H1 (cell line): ENCODE results near the gene RNASE9. TPM values are rescaled to one million over a fixed set of nuclear protein-coding genes. Genes with fewer than 3 reads are reported as not detected.

Experiments used
- CTCF ChIA-PET: fragments of 300-600 bp; sonication (Branson Sonifier 250); formaldehyde crosslinking; loops from one replicate; lab custom pipeline; 2021; ENCODE audit not compliant: partially characterized antibody; lab: Charles Lee
- POLR2A ChIA-PET: fragments of 300-600 bp; sonication (Branson Sonifier 250); formaldehyde crosslinking; loops from one replicate; lab custom pipeline; 2021; ENCODE audit warnings: inconsistent platforms; ENCODE audit not compliant: partially characterized antibody; lab: Charles Lee
- DNase-seq, 2 experiments: peaks; one replicate each; pipeline versions ENCODE4 v3.0.0 to v3.0.0-alpha.2; 2010 to 2022; ENCODE audit warnings: low spot score in 2 of 2, low read depth in 1 of 2, mixed read lengths in 1 of 2
- FAIRE-seq: peaks from 2 replicates; lab custom pipeline; 2011; peaks lifted over from hg19 to GRCh38; lab: Jason Lieb, UNC
- H2AFZ ChIP-seq: 2 replicates; pipeline ENCODE4 v1.8.1; 2012; ENCODE audit warnings: low read length, inconsistent platforms
- H2AK5ac ChIP-seq: 2 replicates; pipeline ENCODE4 v1.6.1; 2013; ENCODE audit warnings: low read depth, low read length
- H2BK120ac ChIP-seq: replicated peaks from 2 replicates; pipeline ENCODE3; 2013; ENCODE audit warnings: low read depth, low read length, inconsistent platforms
- H2BK12ac ChIP-seq: 2 replicates; pipeline ENCODE4 v1.6.1; 2013; ENCODE audit warnings: low read depth, low read length
- H2BK15ac ChIP-seq: 2 replicates; pipeline ENCODE4 v1.6.1; 2013; ENCODE audit warnings: low read length
- H2BK20ac ChIP-seq: 2 replicates; pipeline ENCODE4 v1.6.1; 2013; ENCODE audit warnings: low read length
- H2BK5ac ChIP-seq: 2 replicates; pipeline ENCODE4 v1.6.1; 2013; ENCODE audit warnings: low read depth, low read length
- H3K14ac ChIP-seq: 2 replicates; pipeline ENCODE4 v1.6.1; 2013; ENCODE audit warnings: inconsistent platforms; ENCODE audit not compliant: insufficient read length
- H3K18ac ChIP-seq: 2 replicates; pipeline ENCODE4 v1.6.1; 2013; ENCODE audit warnings: low read length; ENCODE audit errors: extremely low read depth
- H3K23ac ChIP-seq: 2 replicates; pipeline ENCODE4 v1.6.1; 2013; ENCODE audit warnings: inconsistent platforms; ENCODE audit not compliant: insufficient read length
- H3K23me2 ChIP-seq: 2 replicates; pipeline ENCODE4 v1.6.1; 2013; ENCODE audit warnings: low read depth, low read length
- H3K27ac ChIP-seq: 2 replicates; pipeline ENCODE4 v1.6.1; 2011; ENCODE audit warnings: low read depth, low read length, inconsistent platforms
- H3K27me3 ChIP-seq, 4 experiments: replicated peaks in 1 of 4; 1 replicate in 1 of 4; 2 replicates in 3 of 4; pipeline versions ENCODE4 v1.6.1 to v1.8.1; 2011 to 2013; ENCODE audit warnings: low read length in 3 of 4, mild to moderate bottlenecking in 3 of 4, inconsistent platforms in 2 of 4, mixed read lengths in 2 of 4, moderate library complexity in 1 of 4; ENCODE audit not compliant: control insufficient read depth in 3 of 4, insufficient read depth in 3 of 4; ENCODE audit errors: extremely low read depth in 1 of 4
- H3K36me3 ChIP-seq, 4 experiments: 2 replicates each; pipeline versions ENCODE4 v1.6.1 to v1.8.1; 2011 to 2013; ENCODE audit warnings: mild to moderate bottlenecking in 4 of 4, low read length in 3 of 4, moderate library complexity in 2 of 4, control low read depth in 1 of 4, inconsistent platforms in 1 of 4; ENCODE audit not compliant: insufficient read depth in 4 of 4, control insufficient read depth in 2 of 4
- H3K4ac ChIP-seq: replicated peaks from 2 replicates; pipeline ENCODE3; 2013; ENCODE audit warnings: low read length, low read depth, mixed read lengths, inconsistent platforms; ENCODE audit not compliant: insufficient read length
- H3K4me1 ChIP-seq, 4 experiments: replicated peaks in 1 of 4; 1 replicate in 1 of 4; 2 replicates in 3 of 4; pipeline versions ENCODE4 v1.6.1 to v1.8.1; 2011 to 2013; ENCODE audit warnings: low read length in 3 of 4, inconsistent platforms in 2 of 4, mixed read lengths in 1 of 4; ENCODE audit not compliant: insufficient read depth in 4 of 4, control insufficient read depth in 3 of 4
- H3K4me2 ChIP-seq, 2 experiments: 2 replicates each; pipeline versions ENCODE4 v1.6.1 to v1.8.1; 2011 to 2013; ENCODE audit warnings: low read depth in 2 of 2, low read length in 2 of 2, control low read depth in 1 of 2, inconsistent platforms in 1 of 2, mild to moderate bottlenecking in 1 of 2; ENCODE audit not compliant: insufficient read depth in 1 of 2
- H3K4me3 ChIP-seq, 4 experiments: fragments of 200-600, 300-600 bp in 1 of 4; sonication (generic), shearing (Covaris generic), sonication (Bioruptor Twin) in 1 of 4; 2 replicates each; pipeline versions ENCODE4 v1.5.1 to v1.8.1; 2011 to 2016; ENCODE audit warnings: low read length in 4 of 4, low read depth in 3 of 4, control low read depth in 2 of 4, inconsistent platforms in 2 of 4, mild to moderate bottlenecking in 2 of 4, mixed read lengths in 1 of 4, moderate library complexity in 1 of 4; ENCODE audit not compliant: insufficient read depth in 2 of 4; ENCODE audit errors: extremely low read depth in 1 of 4
- H3K56ac ChIP-seq: replicated peaks from 2 replicates; pipeline ENCODE3; 2013; ENCODE audit warnings: low read depth, mild to moderate bottlenecking, mixed read lengths, low read length, inconsistent platforms; ENCODE audit not compliant: insufficient read length
- H3K79me1 ChIP-seq: 2 replicates; pipeline ENCODE4 v1.6.1; 2013; ENCODE audit warnings: low read depth, low read length, control low read depth
- H3K79me2 ChIP-seq, 2 experiments: 2 replicates each; pipeline versions ENCODE4 v1.6.1 to v1.8.1; 2012 to 2013; ENCODE audit warnings: low read length in 2 of 2, mild to moderate bottlenecking in 2 of 2, inconsistent platforms in 1 of 2; ENCODE audit not compliant: insufficient read depth in 2 of 2, control insufficient read depth in 1 of 2
- H3K9ac ChIP-seq, 4 experiments: replicated peaks in 1 of 4; 1 replicate in 1 of 4; 2 replicates in 3 of 4; pipeline versions ENCODE4 v1.6.1 to v1.8.1; 2011 to 2013; ENCODE audit warnings: low read depth in 3 of 4, low read length in 3 of 4, control low read depth in 2 of 4, mild to moderate bottlenecking in 2 of 4, moderate library complexity in 2 of 4, inconsistent platforms in 1 of 4; ENCODE audit errors: extremely low read depth in 1 of 4
- H3K9me3 ChIP-seq, 2 experiments: 2 replicates each; pipeline versions ENCODE4 v1.6.1 to v1.8.1; 2012 to 2013; ENCODE audit warnings: mild to moderate bottlenecking in 2 of 2, moderate library complexity in 2 of 2, control low read depth in 1 of 2, inconsistent platforms in 1 of 2, low read depth in 1 of 2, low read length in 1 of 2, mixed read lengths in 1 of 2; ENCODE audit not compliant: insufficient read depth in 2 of 2
- H4K20me1 ChIP-seq, 2 experiments: replicated peaks in 1 of 2; 2 replicates each; pipeline versions ENCODE3 to v1.8.1; 2011 to 2013; ENCODE audit warnings: inconsistent platforms in 2 of 2, low read length in 2 of 2, mild to moderate bottlenecking in 1 of 2; ENCODE audit not compliant: insufficient read depth in 2 of 2, control insufficient read depth in 1 of 2
- H4K5ac ChIP-seq: 2 replicates; pipeline ENCODE4 v1.6.1; 2013; ENCODE audit warnings: low read length, low read depth, mixed read lengths, inconsistent platforms; ENCODE audit not compliant: insufficient read length
- H4K8ac ChIP-seq: 2 replicates; pipeline ENCODE4 v1.8.0; 2013; ENCODE audit warnings: mild to moderate bottlenecking, moderate library complexity, low read length, inconsistent platforms; ENCODE audit not compliant: insufficient read depth; ENCODE audit errors: extremely low read depth
- H4K91ac ChIP-seq: replicated peaks from 2 replicates; pipeline ENCODE3; 2013; ENCODE audit warnings: low read length, mixed read lengths, inconsistent platforms; ENCODE audit not compliant: insufficient read length
- CTCF ChIP-seq, 3 experiments: IDR thresholded peaks; 1 replicate in 2 of 3; 2 replicates in 1 of 3; pipeline versions ENCODE4 v1.5.1 to v1.6.1; 2011; ENCODE audit warnings: low read length in 3 of 3, mild to moderate bottlenecking in 3 of 3, inconsistent platforms in 2 of 3, low read depth in 1 of 3, moderate library complexity in 1 of 3; ENCODE audit not compliant: insufficient read depth in 1 of 3; ENCODE audit errors: control extremely low read depth in 1 of 3
- EZH2 ChIP-seq: fragments of 200-600 bp; sonication (generic); IDR thresholded peaks from 2 replicates; pipeline ENCODE4 v1.7.1; 2012; ENCODE audit warnings: low read depth, mild to moderate bottlenecking, moderate library complexity, low read length, inconsistent platforms; ENCODE audit not compliant: severe bottlenecking
- GABPA ChIP-seq: IDR thresholded peaks from 2 replicates; pipeline ENCODE4 v1.6.1; 2011; ENCODE audit warnings: mild to moderate bottlenecking, low read length, moderate library complexity, borderline replicate concordance; ENCODE audit not compliant: insufficient read depth
- JUN ChIP-seq: IDR thresholded peaks from 2 replicates; pipeline ENCODE4 v1.6.1; 2011; ENCODE audit warnings: low read depth, mild to moderate bottlenecking, improper control_type of control experiment, low read length
- NANOG ChIP-seq: IDR thresholded peaks from 2 replicates; pipeline ENCODE4 v1.6.1; 2011; ENCODE audit warnings: low read length, low read depth, mild to moderate bottlenecking, inconsistent platforms; ENCODE audit not compliant: insufficient read depth, poor library complexity, severe bottlenecking
- RBBP5 ChIP-seq: IDR thresholded peaks from 2 replicates; pipeline ENCODE4 v1.7.1; 2012; ENCODE audit warnings: low read depth, mild to moderate bottlenecking, inconsistent platforms, low read length, moderate library complexity, borderline replicate concordance
- RNF2 ChIP-seq: fragments of 200-900, 300-1000 bp; sonication (generic); IDR thresholded peaks from 2 replicates; pipeline ENCODE4 v1.7.1; 2016; ENCODE audit warnings: borderline replicate concordance, low read depth, mild to moderate bottlenecking, antibody characterized with exemption, low read length; ENCODE audit not compliant: poor library complexity, severe bottlenecking; ENCODE audit errors: missing control alignments
- TCF12 ChIP-seq: IDR thresholded peaks from 2 replicates; pipeline ENCODE4 v1.6.1; 2011; ENCODE audit warnings: low read depth, mild to moderate bottlenecking, low read length
- WGBS, 2 experiments: shearing (Covaris generic) in 1 of 2; methylation state at CpG; one replicate each; pipeline versions ENCODE4 v1.1.6 to v1.1.7; 2013 to 2015; ENCODE audit warnings: low lambda C conversion rate in 2 of 2, mixed read lengths in 2 of 2, inconsistent platforms in 1 of 2, low coverage in 1 of 2, missing lambda C conversion rate in 1 of 2; ENCODE audit not compliant: insufficient replicate concordance in 2 of 2, insufficient coverage in 1 of 2, insufficient read length in 1 of 2; ENCODE audit errors: extremely low coverage in 1 of 2, missing lambda C conversion rate in 1 of 2; 5-methylcytosine and 5-hydroxymethylcytosine counted together
- polyA plus RNA-seq, 7 experiments: library from polyadenylated mRNA; depleted of rRNA in 3 of 7; stranded (reverse) in 5 of 7; unstranded in 2 of 7; fragments of >200 nt in 5 of 7; fragments of 200-250 nt in 2 of 7; gene quantifications; 1 replicate in 5 of 7; 2 replicates in 1 of 7; 4 replicates in 1 of 7; pipeline versions ENCODE4 v1.2.1 to v1.2.3, GENCODE V29; 2011 to 2013; ENCODE audit warnings: missing spikeins in 2 of 7, mixed read lengths in 2 of 7
- total RNA-seq: library from RNA; stranded (reverse); fragmentation: NEBNext Ultra II Directional; extraction: Animal tissue kit (Norgen Biotek cat#: 25700); gene quantifications from 2 replicates; pipeline ENCODE4 v1.2.1, GENCODE V29; 2021

Gene RNASE9
- total and polyA plus RNA-seq, 2 of the 8 experiments (the other 6 are each of a cell fraction or from before 2014, with no cell fraction given), result 0.06 TPM; not detected in 1

GRCh38 chr14:20548414-20549158 lies 12.3 kb downstream of the RNASE9 start:
- Histone ChIP-seq H3K4ac (no peak overlapping the region), H3K27me3 (no peaks in the 10 kb centered on the region), H3K4me2 (no peak overlapping the region), H3K4me3 (no peak overlapping the region), H4K91ac (no peak overlapping the region), H3K27ac (no peak overlapping the region), H3K23me2 (no peaks in the 10 kb centered on the region), H3K79me2 (no peaks in the 10 kb centered on the region), H4K20me1 (no peaks in the 10 kb centered on the region), H3K56ac (no peak overlapping the region), H2AK5ac (no peak overlapping the region), H3K18ac (no peak overlapping the region), H2AFZ (peak overlapping the region; percentile 86), H4K5ac (no peak overlapping the region), H3K14ac (no peak overlapping the region), H2BK120ac (no peak overlapping the region), H2BK15ac (no peak overlapping the region), H3K4me1 (no peaks in the 10 kb centered on the region), H3K36me3 (no peaks in the 10 kb centered on the region), H2BK12ac (no peak overlapping the region), H3K9ac (no peak overlapping the region), H3K9me3 (no peaks in the 10 kb centered on the region), H2BK5ac (no peak overlapping the region), H4K8ac (no peak overlapping the region), H2BK20ac (no peak overlapping the region), H3K23ac (no peak overlapping the region), H3K79me1 (no peaks in the 10 kb centered on the region)
- POLR2A ChIA-PET, result no interaction called here
- WGBS, 2 experiments, result 90% methylated on average over 10 of the region's 10 CpGs; no CpG with 5 or more reads in 1 of the 2 experiments
- CTCF ChIA-PET, result interaction anchor here (1.3 to 1.9 kb wide), 5 partner anchors 12 to 133 kb away, joined by 3 to 9 read pairs (median 5); no protein-coding TSS in a partner anchor
- no peak for FAIRE-seq
- DNase-seq, result no peak
- no peak for TF ChIP-seq JUN
- TF ChIP-seq NANOG, result no peak
- TF ChIP-seq RBBP5, result no peak
- TF ChIP-seq EZH2, result no peak
- no peak for TF ChIP-seq RNF2
- no peak for TF ChIP-seq CTCF (IDR thresholded peaks at IDR 0.05; ENCODE audit: control extremely low read depth in 1 of 3, insufficient read depth in 1 of 3, low read depth in 1 of 3, low read length in 3 of 3)
- no peak for TF ChIP-seq GABPA
- TF ChIP-seq TCF12, result no peak
